K562 (cell line): ENCODE data around the gene HMG20B. TPM values are rescaled to one million over a fixed set of nuclear protein-coding genes. Genes with fewer than 3 reads are reported as not detected.
A peak's percentile ranks its signal among the peaks of the same experiment; 100 is the strongest.

Source experiments
- BRD4 ChIP-seq: fragments of 200-600 bp; sonication (generic); IDR thresholded peaks from 2 replicates; pipeline ENCODE4 v1.6.1; 2017; ENCODE audit warnings: inconsistent platforms
- CUX1 ChIP-seq: fragments of 200-800 bp; sonication (Bioruptor generic); IDR thresholded peaks from 2 replicates; pipeline ENCODE4 v1.6.1; 2016; ENCODE audit warnings: missing genetic modification characterization, missing compliant biosample characterization
- HINFP ChIP-seq: fragments of 450-650 bp; conservative IDR thresholded peaks from 2 replicates; pipeline ENCODE4 v1.6.1; 2016; ENCODE audit warnings: missing genetic modification characterization, low read depth, mild to moderate bottlenecking, control low read depth, missing compliant biosample characterization
- HMGXB4 ChIP-seq: sonication (generic); formaldehyde crosslinking; IDR thresholded peaks from 2 replicates; pipeline ENCODE4 v1.8.1; 2023; ENCODE audit warnings: mild to moderate bottlenecking, missing genetic modification reagents
- NFIC ChIP-seq: fragments of 450-650 bp; IDR thresholded peaks from 2 replicates; pipeline ENCODE4 v1.6.1; 2017; ENCODE audit warnings: mild to moderate bottlenecking, inconsistent platforms
- NR3C1 ChIP-seq: sonication (generic); formaldehyde crosslinking; IDR thresholded peaks from 2 replicates; pipeline ENCODE4 v1.8.1; 2022; ENCODE audit warnings: missing genetic modification reagents
- PCBP1 ChIP-seq: fragments of 200-400 bp; formaldehyde crosslinking; IDR thresholded peaks from 2 replicates; pipeline ENCODE4 v1.6.1; 2018; ENCODE audit warnings: mild to moderate bottlenecking, low read depth, low read length; ENCODE audit not compliant: poor library complexity, severe bottlenecking
- PPARD ChIP-seq: fragments of 250-450 bp; sonication (Bioruptor Pico); IDR thresholded peaks from 2 replicates; pipeline ENCODE4 v1.8.0; 2022; ENCODE audit warnings: inconsistent platforms, mild to moderate bottlenecking, moderate library complexity
- PYGO2 ChIP-seq: fragments of 450-650 bp; IDR thresholded peaks from 2 replicates; pipeline ENCODE4 v1.6.1; 2016; ENCODE audit warnings: mild to moderate bottlenecking, missing genetic modification characterization, moderate library complexity, missing compliant biosample characterization
- SPI1 ChIP-seq: IDR thresholded peaks from 2 replicates; pipeline ENCODE4 v1.6.1; 2011; ENCODE audit warnings: low read depth, low read length, control low read depth, borderline replicate concordance
- ZNF140 ChIP-seq: fragments of 250-450 bp; sonication (Bioruptor Pico); IDR thresholded peaks from 2 replicates; pipeline ENCODE4 v1.8.0; 2021; ENCODE audit warnings: moderate library complexity, mild to moderate bottlenecking, inconsistent platforms
- polyA plus RNA-seq, 8 experiments: library from polyadenylated mRNA; depleted of rRNA in 4 of 8; stranded (reverse) in 5 of 8; unstranded in 3 of 8; fragments of >200 nt; fragmentation: Nextera tagmentation in 2 of 8; fragmentation: Illumina TruSeq in 1 of 8; extraction: Ambion mirVana in 2 of 8; extraction: Trizol in 1 of 8; gene quantifications; 2 replicates each; pipeline versions ENCODE4 v1.2.1 to v1.2.3, GENCODE V29; 2011 to 2014; ENCODE audit warnings: inconsistent platforms in 1 of 8, missing spikeins in 1 of 8
- total RNA-seq, 7 experiments: library from RNA; depleted of rRNA in 6 of 7; stranded (reverse); fragments of >200 nt in 6 of 7; fragmentation: Illumina TruSeq in 2 of 7; extraction: Trizol in 2 of 7; gene quantifications; 2 replicates each; pipeline versions ENCODE4 v1.2.1 to v1.2.3, GENCODE V29; 2011 to 2021; ENCODE audit warnings: low replicate concordance in 1 of 7
- TF ChIP-seq, protein P1 (sequence below), 2 experiments: fragments of 450-650 bp; conservative IDR thresholded peaks; 2 replicates each; pipeline ENCODE4 v1.6.1; 2017; ENCODE audit warnings: mild to moderate bottlenecking in 2 of 2, moderate library complexity in 2 of 2
- TF ChIP-seq, protein P2 (sequence below): fragments of 450-650 bp; IDR thresholded peaks from 2 replicates; pipeline ENCODE4 v1.6.1; 2018; ENCODE audit not compliant: partially characterized antibody

The HMG20B gene
- total and polyA plus RNA-seq, 9 of the 15 experiments (the other 6 are each of a cell fraction or from before 2014, with no cell fraction given), result 0.35 to 172 (median 38.6) TPM

DNA sequence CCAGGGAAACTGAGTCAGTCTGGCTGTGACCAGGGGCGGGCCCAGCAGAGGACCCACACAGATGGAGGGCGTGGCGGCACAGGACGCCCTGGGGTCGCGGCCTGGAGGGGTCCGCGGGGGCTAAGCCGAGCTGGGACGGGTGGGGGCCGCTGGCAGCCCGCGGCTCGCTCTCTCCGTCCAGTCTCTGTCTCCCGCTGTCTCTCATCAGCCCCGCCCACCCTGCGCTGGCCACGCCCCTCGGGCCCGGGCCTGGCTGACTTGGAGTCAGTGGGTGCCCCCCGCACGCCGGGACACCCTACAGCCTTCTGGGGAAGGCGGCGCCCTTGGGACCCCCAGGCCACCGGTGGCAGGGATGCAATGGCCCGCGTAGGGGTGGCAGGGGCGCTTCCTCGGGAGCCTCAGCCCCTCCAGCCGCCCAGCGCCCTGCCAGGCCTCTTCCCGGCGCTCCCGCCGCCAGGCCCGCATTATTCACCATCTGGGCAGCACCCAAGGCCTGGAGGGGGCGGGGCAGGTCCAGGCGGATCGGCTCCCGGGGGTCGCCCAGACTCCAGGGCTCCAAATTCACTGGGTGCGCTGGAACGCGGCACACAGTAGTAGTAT, 34.0 kb downstream of the HMG20B start, which contains the start of gene TBXA2R (continued):
- TF ChIP-seq HMGXB4 (CRISPR knock-in tag) (no peak), NR3C1 (CRISPR knock-in tag) (no peak), ZNF140 (CRISPR knock-in tag) (no peak), PPARD (CRISPR knock-in tag) (no peak), NFIC (peak; percentile 8; the same call in 1 of the 2 replicates), PYGO2 (tag) (no peak), BRD4 (peak; percentile 23; the same call in 1 of the 2 replicates), SPI1 (no peak), PCBP1 (no peak), HINFP (tag) (no peak), CUX1 (CRISPR knock-in tag) (no peak)
- TF ChIP-seq, protein P1, sequence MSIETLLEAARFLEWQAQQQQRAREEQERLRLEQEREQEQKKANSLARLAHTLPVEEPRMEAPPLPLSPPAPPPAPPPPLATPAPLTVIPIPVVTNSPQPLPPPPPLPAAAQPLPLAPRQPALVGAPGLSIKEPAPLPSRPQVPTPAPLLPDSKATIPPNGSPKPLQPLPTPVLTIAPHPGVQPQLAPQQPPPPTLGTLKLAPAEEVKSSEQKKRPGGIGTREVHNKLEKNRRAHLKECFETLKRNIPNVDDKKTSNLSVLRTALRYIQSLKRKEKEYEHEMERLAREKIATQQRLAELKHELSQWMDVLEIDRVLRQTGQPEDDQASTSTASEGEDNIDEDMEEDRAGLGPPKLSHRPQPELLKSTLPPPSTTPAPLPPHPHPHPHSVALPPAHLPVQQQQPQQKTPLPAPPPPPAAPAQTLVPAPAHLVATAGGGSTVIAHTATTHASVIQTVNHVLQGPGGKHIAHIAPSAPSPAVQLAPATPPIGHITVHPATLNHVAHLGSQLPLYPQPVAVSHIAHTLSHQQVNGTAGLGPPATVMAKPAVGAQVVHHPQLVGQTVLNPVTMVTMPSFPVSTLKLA (conservative IDR thresholded peaks at IDR 0.05), result peak; percentile 0 to 56; a peak in 2 of 4 replicates
- TF ChIP-seq, protein P2, sequence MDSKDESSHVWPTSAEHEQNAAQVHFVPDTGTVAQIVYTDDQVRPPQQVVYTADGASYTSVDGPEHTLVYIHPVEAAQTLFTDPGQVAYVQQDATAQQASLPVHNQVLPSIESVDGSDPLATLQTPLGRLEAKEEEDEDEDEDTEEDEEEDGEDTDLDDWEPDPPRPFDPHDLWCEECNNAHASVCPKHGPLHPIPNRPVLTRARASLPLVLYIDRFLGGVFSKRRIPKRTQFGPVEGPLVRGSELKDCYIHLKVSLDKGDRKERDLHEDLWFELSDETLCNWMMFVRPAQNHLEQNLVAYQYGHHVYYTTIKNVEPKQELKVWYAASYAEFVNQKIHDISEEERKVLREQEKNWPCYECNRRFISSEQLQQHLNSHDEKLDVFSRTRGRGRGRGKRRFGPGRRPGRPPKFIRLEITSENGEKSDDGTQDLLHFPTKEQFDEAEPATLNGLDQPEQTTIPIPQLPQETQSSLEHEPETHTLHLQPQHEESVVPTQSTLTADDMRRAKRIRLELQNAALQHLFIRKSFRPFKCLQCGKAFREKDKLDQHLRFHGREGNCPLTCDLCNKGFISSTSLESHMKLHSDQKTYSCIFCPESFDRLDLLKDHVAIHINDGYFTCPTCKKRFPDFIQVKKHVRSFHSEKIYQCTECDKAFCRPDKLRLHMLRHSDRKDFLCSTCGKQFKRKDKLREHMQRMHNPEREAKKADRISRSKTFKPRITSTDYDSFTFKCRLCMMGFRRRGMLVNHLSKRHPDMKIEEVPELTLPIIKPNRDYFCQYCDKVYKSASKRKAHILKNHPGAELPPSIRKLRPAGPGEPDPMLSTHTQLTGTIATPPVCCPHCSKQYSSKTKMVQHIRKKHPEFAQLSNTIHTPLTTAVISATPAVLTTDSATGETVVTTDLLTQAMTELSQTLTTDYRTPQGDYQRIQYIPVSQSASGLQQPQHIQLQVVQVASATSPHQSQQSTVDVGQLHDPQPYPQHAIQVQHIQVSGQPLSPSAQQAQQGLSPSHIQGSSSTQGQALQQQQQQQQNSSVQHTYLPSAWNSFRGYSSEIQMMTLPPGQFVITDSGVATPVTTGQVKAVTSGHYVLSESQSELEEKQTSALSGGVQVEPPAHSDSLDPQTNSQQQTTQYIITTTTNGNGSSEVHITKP, result peak; percentile 50
